GM18499 (cell line): Measurements from ENCODE around the gene LRRN4.

Experiments used
- ATAC-seq: cut with Tn5 transposase; IDR thresholded peaks from one replicate; pipeline ENCODE4 v1.9.1; 2021; ENCODE audit warnings: moderate number of reproducible peaks; ENCODE audit not compliant: insufficient read depth, unreplicated experiment

LRRN4 gene

GRCh38 chr20:5990946-5991345, 62.9 kb downstream of the LRRN4 start:
- ATAC-seq, result no peak
